Smooth muscle cell (in vitro differentiated cells): ENCODE measurements around the gene FSTL1. TPM values are rescaled to one million over a fixed set of nuclear protein-coding genes. Genes with fewer than 3 reads are reported as not detected.

Source experiments
- DNase-seq: peaks from one replicate; lab custom pipeline; 2025; ENCODE audit not compliant: unreplicated experiment; lab: John Stamatoyannopoulos, UW
- H2AFZ ChIP-seq: fragments of 200-600 bp; sonication (generic); 2 replicates; pipeline ENCODE4 v1.6.0; 2016; ENCODE audit warnings: antibody characterized with exemption, low read depth, mild to moderate bottlenecking
- H3F3A ChIP-seq: fragments of 200-600 bp; sonication (generic); 2 replicates; pipeline ENCODE4 v1.6.0; 2017; ENCODE audit warnings: antibody characterized with exemption, low read depth
- H3K27ac ChIP-seq: fragments of 200-600 bp; sonication (generic); 2 replicates; pipeline ENCODE4 v1.5.1; 2016; ENCODE audit warnings: low read depth, mild to moderate bottlenecking
- H3K27me3 ChIP-seq: fragments of 200-600 bp; sonication (generic); 2 replicates; pipeline ENCODE4 v1.6.1; 2016; ENCODE audit warnings: low read depth, mild to moderate bottlenecking
- H3K36me3 ChIP-seq: fragments of 200-600 bp; sonication (generic); 2 replicates; pipeline ENCODE4 v1.5.1; 2016; ENCODE audit warnings: low read depth
- H3K4me1 ChIP-seq: fragments of 200-600 bp; sonication (generic); 2 replicates; pipeline ENCODE4 v1.5.1; 2016; ENCODE audit warnings: low read depth
- H3K4me2 ChIP-seq: fragments of 200-600 bp; sonication (generic); 2 replicates; pipeline ENCODE4 v1.6.0; 2016; ENCODE audit warnings: mild to moderate bottlenecking
- H3K4me3 ChIP-seq: fragments of 200-600 bp; sonication (generic); 2 replicates; pipeline ENCODE4 v1.5.1; 2016; ENCODE audit warnings: mild to moderate bottlenecking
- H3K79me2 ChIP-seq: fragments of 200-600 bp; sonication (generic); 2 replicates; pipeline ENCODE4 v1.6.0; 2016; ENCODE audit warnings: low read depth, mild to moderate bottlenecking
- H3K9ac ChIP-seq: fragments of 200-600 bp; sonication (generic); 2 replicates; pipeline ENCODE4 v1.6.0; 2016; ENCODE audit warnings: low read depth
- H3K9me3 ChIP-seq: fragments of 200-600 bp; sonication (generic); replicated peaks from 2 replicates; pipeline ENCODE4 v1.5.1; 2016; ENCODE audit warnings: low read depth
- H4K20me1 ChIP-seq: fragments of 200-600 bp; sonication (generic); 2 replicates; pipeline ENCODE4 v1.6.0; 2016; ENCODE audit warnings: low read depth
- WGBS: methylation state at CpG from one replicate; pipeline ENCODE4 v1.1.7; 2016; ENCODE audit warnings: low lambda C conversion rate; 5-methylcytosine and 5-hydroxymethylcytosine counted together
- polyA plus RNA-seq: library from polyadenylated mRNA; unstranded; fragments of >200 nt; fragmentation: Nextera tagmentation; extraction: Ambion mirVana; gene quantifications from 2 replicates; pipeline ENCODE4 v1.2.1, GENCODE V29; 2016
- total RNA-seq: library from RNA; depleted of rRNA; stranded (reverse); fragments of >200 nt; gene quantifications from 2 replicates; pipeline ENCODE4 v1.2.3, GENCODE V29; 2014
- TF ChIP-seq, protein P1 (sequence below): fragments of 200-600 bp; sonication (generic); IDR thresholded peaks from 2 replicates; pipeline ENCODE4 v1.5.1; 2017; ENCODE audit warnings: borderline replicate concordance, mild to moderate bottlenecking, antibody characterized with exemption; ENCODE audit not compliant: insufficient read depth, poor library complexity, severe bottlenecking

FSTL1 gene, protein sequence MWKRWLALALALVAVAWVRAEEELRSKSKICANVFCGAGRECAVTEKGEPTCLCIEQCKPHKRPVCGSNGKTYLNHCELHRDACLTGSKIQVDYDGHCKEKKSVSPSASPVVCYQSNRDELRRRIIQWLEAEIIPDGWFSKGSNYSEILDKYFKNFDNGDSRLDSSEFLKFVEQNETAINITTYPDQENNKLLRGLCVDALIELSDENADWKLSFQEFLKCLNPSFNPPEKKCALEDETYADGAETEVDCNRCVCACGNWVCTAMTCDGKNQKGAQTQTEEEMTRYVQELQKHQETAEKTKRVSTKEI
- total RNA-seq (630 and 783 TPM in 2 replicates), polyA plus RNA-seq (367 and 562 TPM in 2 replicates)

DNA sequence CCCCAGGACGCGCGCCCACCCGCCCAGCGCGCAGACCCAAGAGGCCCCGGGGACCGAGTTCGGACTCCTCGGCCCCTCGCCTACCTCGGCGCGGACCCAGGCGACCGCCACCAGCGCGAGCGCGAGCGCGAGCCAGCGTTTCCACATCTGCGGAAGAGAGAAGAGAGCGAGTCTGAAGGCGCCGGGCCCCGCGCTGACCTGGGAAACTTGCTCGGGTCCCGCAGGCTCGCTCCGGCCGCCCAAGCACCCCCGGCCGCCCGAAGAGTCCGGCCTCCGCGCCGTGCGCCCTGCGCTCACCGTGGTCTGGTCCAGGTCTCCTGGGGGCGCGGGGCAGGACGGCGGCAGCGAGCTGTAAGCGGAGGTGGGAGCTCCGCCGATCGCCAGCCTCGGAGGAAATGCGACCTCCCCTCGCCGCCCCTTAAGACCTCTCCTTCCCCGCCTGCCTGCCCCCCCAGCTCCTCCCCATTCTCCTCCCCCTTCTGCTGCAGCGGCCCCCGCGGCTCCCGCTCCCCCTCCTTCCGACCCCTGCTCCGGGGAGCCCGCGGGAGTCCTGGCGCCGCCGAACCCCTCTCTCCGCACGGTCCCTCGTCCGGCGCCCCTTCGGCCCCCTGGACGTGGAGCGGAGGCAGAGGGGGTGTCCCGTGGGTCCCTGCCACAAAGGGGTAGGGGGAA is at the start of gene FSTL1:
Gene FSTL1 (minus strand): TSS at position 393 of the 672 bp plus-strand sequence. CDS start 246 bp downstream, at position 147.
- WGBS, result 0% methylated on average over 51 of the region's 78 CpGs

DNA sequence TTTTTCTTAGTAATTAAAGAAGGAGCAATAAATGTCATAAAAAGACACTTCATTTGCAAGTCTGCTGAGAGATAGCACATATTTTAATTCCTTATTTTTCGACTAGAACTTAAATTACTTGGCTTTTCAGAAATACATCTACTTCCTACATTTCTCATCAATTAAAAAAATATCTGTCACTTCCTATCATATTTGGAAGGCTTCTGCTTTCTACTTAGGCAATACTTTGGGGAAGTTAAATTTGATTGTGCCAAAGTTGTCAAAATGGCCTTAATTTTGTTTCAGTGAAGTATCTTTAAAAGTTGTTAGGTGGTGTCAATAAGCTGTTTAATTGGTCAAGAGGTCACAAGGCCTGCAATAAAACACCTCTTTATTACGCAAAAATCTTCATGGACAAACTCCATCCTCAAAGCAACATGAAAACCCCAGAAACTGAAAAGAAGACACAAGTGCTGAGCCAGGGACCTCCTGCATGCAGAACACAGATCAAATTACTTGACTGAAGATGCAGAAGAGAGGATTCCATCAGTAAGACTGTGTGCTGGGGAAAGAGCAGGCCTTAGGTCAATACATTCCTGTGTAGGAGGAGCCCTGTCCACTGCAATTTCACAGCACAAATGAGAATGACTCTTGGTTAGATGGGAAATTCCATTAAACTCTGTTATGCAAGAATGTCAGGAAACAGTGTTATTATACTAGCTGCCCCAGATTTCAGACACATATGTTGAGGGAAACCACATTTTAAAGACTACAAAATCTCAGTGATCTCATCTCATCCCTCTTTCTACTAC is 48.0 kb upstream of the FSTL1 start:
- H3K36me3 ChIP-seq, result no peaks in the 10 kb centered on the region
- peak overlapping the region; percentile 37 for H3K4me2 ChIP-seq
- H3F3A ChIP-seq, result peaks cover 16% of the 10 kb centered on the region
- no peak overlapping the region for H2AFZ ChIP-seq
- WGBS, result 86% methylated on average over 2 of the region's 2 CpGs
- no peaks in the 10 kb centered on the region for H3K79me2 ChIP-seq
- H3K9me3 ChIP-seq, result no peaks in the 10 kb centered on the region
- no peaks in the 10 kb centered on the region for H4K20me1 ChIP-seq
- no peak for DNase-seq
- peaks cover 39% of the 10 kb centered on the region for H3K4me1 ChIP-seq
- H3K9ac ChIP-seq, result no peak overlapping the region
- H3K4me3 ChIP-seq, result no peak overlapping the region
- H3K27me3 ChIP-seq, result no peaks in the 10 kb centered on the region
- peak overlapping the region; percentile 84 for H3K27ac ChIP-seq
- TF ChIP-seq, protein P1, sequence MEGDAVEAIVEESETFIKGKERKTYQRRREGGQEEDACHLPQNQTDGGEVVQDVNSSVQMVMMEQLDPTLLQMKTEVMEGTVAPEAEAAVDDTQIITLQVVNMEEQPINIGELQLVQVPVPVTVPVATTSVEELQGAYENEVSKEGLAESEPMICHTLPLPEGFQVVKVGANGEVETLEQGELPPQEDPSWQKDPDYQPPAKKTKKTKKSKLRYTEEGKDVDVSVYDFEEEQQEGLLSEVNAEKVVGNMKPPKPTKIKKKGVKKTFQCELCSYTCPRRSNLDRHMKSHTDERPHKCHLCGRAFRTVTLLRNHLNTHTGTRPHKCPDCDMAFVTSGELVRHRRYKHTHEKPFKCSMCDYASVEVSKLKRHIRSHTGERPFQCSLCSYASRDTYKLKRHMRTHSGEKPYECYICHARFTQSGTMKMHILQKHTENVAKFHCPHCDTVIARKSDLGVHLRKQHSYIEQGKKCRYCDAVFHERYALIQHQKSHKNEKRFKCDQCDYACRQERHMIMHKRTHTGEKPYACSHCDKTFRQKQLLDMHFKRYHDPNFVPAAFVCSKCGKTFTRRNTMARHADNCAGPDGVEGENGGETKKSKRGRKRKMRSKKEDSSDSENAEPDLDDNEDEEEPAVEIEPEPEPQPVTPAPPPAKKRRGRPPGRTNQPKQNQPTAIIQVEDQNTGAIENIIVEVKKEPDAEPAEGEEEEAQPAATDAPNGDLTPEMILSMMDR, result no peak

More for the DNA sequence above, at the start of gene FSTL1:
- H2AFZ ChIP-seq, result peak within 1 kb of the TSS; percentile 86
- peak within 1 kb of the TSS; percentile 89 for H3K4me2 ChIP-seq
- DNase-seq, result peak; percentile 25
- H4K20me1 ChIP-seq, result peaks cover 38% of the 10 kb centered on the region
- no peaks in the 10 kb centered on the region for H3K9me3 ChIP-seq
- H3K4me3 ChIP-seq, result peak within 1 kb of the TSS; percentile 82
- H3K4me1 ChIP-seq, result peaks cover 23% of the 10 kb centered on the region
- H3K27ac ChIP-seq, result peak within 1 kb of the TSS; percentile 79
- TF ChIP-seq, protein P1, result no peak
- peaks cover 39% of the 10 kb centered on the region for H3K79me2 ChIP-seq
- no peaks in the 10 kb centered on the region for H3K27me3 ChIP-seq
- H3F3A ChIP-seq, result peaks cover 4% of the 10 kb centered on the region
- peak within 1 kb of the TSS; percentile 76 for H3K9ac ChIP-seq
- H3K36me3 ChIP-seq, result no peaks in the 10 kb centered on the region

DNA sequence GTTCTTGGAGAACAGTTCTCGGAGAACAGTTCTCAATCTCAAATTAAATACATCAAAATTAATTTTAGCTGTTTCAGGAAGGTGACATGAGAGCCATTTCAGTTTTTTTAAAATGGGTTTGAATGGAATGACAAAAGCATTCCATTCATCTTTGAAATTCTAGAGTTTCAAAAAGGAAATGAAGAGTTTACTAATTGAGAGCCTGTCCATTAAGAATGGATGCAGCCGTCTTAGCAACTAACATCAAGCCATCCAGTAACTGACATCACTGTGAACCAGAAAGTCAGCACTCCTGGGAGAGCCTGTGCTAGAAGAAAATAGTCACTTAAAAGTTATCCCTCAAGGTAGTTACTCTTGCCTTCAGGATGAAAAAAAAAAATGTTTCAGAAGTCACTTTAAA is 47.0 kb upstream of the FSTL1 start:
- Histone ChIP-seq H3F3A (peaks cover 16% of the 10 kb centered on the region), H2AFZ (no peak overlapping the region), H3K27me3 (no peaks in the 10 kb centered on the region), H3K27ac (peak overlapping the region; percentile 84), H3K36me3 (no peaks in the 10 kb centered on the region), H3K4me3 (no peak overlapping the region), H3K4me1 (peaks cover 39% of the 10 kb centered on the region), H3K9ac (no peak overlapping the region), H3K79me2 (no peaks in the 10 kb centered on the region), H3K4me2 (peak overlapping the region; percentile 54), H3K9me3 (no peaks in the 10 kb centered on the region), H4K20me1 (no peaks in the 10 kb centered on the region)
- TF ChIP-seq, protein P1, result no peak
- no peak for DNase-seq
- 50% methylated on average over 2 of the region's 2 CpGs for WGBS
